ENCODE data around the gene JARID2. TPM values are rescaled to one million over a fixed set of nuclear protein-coding genes. Genes with fewer than 3 reads are reported as not detected.

Gene JARID2
- total RNA-seq, 1 donor from 2014 or later: 65.6 TPM

DNA sequence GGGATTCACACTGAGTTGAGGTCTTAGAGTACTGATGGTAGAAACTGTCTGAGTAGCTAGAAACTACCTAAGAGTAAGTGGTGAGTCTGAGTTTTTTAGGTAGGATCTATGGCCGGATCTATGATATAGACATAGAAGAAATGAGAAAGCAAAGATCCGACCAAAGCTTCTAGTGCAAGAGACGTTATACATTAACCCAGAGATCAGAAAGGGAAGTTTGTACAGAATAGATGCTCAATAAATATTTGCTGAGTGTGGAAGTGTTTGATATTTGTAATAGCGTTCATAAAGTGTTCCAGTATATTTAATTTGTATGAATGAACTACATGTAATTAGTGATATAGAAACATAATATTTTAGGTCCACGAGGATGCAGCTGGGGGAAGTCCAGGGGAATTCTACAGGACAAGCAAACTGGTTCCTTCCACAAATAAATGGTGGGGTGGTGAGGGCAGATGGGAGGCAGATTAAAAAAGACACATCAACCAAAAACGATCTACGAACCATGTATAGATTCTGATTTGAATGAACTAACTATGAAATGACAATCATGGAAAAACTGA lies 31.9 kb upstream of the JARID2 start:
- Mint-ChIP-seq H3K9me3 (ENCODE audit: low read depth) (no peaks in the 10 kb centered on the region), H3K27ac (no peak overlapping the region), H3K4me1 (ENCODE audit: low read depth) (no peaks in the 10 kb centered on the region), H3K36me3 (ENCODE audit: insufficient read depth) (no peaks in the 10 kb centered on the region), H3K4me3 (ENCODE audit: low read depth) (no peak overlapping the region), H3K27me3 (no peaks in the 10 kb centered on the region)
- TF ChIP-seq CTCF (IDR thresholded peaks at IDR 0.05; ENCODE audit: unreplicated experiment): no peak
- no peak for DNase-seq (ENCODE audit: low spot score, unreplicated experiment)

- TF ChIP-seq CTCF (IDR thresholded peaks at IDR 0.05; ENCODE audit: unreplicated experiment): no peak
- Mint-ChIP-seq H3K36me3 (ENCODE audit: insufficient read depth) (no peaks in the 10 kb centered on the region), H3K27me3 (no peaks in the 10 kb centered on the region), H3K4me3 (ENCODE audit: low read depth) (no peak overlapping the region), H3K4me1 (ENCODE audit: low read depth) (no peaks in the 10 kb centered on the region), H3K27ac (no peak overlapping the region), H3K9me3 (ENCODE audit: low read depth) (no peaks in the 10 kb centered on the region)
- DNase-seq (ENCODE audit: low spot score, unreplicated experiment): no peak
These were observed 27.5 kb upstream of the JARID2 start for GRCh38 chr6:15218401-15218800.

- no peak for DNase-seq (ENCODE audit: low spot score, unreplicated experiment)
- Mint-ChIP-seq H3K27me3 (peaks cover 8% of the 10 kb centered on the region), H3K9me3 (ENCODE audit: low read depth) (no peaks in the 10 kb centered on the region), H3K4me1 (ENCODE audit: low read depth) (no peaks in the 10 kb centered on the region), H3K27ac (no peak overlapping the region), H3K36me3 (ENCODE audit: insufficient read depth) (no peaks in the 10 kb centered on the region), H3K4me3 (ENCODE audit: low read depth) (no peak overlapping the region)
- TF ChIP-seq CTCF (IDR thresholded peaks at IDR 0.05; ENCODE audit: unreplicated experiment): no peak
These were observed 25.8 kb upstream of the JARID2 start for GRCh38 chr6:15220062-15220461.

- Mint-ChIP-seq H3K9me3 (ENCODE audit: low read depth) (no peaks in the 10 kb centered on the region), H3K27me3 (peaks cover 8% of the 10 kb centered on the region), H3K4me1 (ENCODE audit: low read depth) (no peaks in the 10 kb centered on the region), H3K36me3 (ENCODE audit: insufficient read depth) (no peaks in the 10 kb centered on the region), H3K4me3 (ENCODE audit: low read depth) (no peak overlapping the region), H3K27ac (no peak overlapping the region)
- DNase-seq (ENCODE audit: low spot score, unreplicated experiment): no peak
- no peak for TF ChIP-seq CTCF (IDR thresholded peaks at IDR 0.05; ENCODE audit: unreplicated experiment)
These were observed 18.0 kb upstream of the JARID2 start for GRCh38 chr6:15227827-15228318.

- Mint-ChIP-seq H3K27ac (no peak overlapping the region), H3K4me1 (ENCODE audit: low read depth) (no peaks in the 10 kb centered on the region), H3K36me3 (ENCODE audit: insufficient read depth) (no peaks in the 10 kb centered on the region), H3K4me3 (ENCODE audit: low read depth) (no peak overlapping the region), H3K27me3 (no peaks in the 10 kb centered on the region), H3K9me3 (ENCODE audit: low read depth) (no peaks in the 10 kb centered on the region)
- no peak for TF ChIP-seq CTCF (IDR thresholded peaks at IDR 0.05; ENCODE audit: unreplicated experiment)
- DNase-seq (ENCODE audit: low spot score, unreplicated experiment): no peak
These were observed 15.0 kb upstream of the JARID2 start for GRCh38 chr6:15230827-15231226.

Measured in progenitor cell of endocrine pancreas (in vitro differentiated cells).